HG03196 (cell line): ENCODE data around the gene RPS18.
"Not testable (repeated sequence)": the region's sequence is repeated elsewhere in the genome, so short reads cannot be mapped to it uniquely, and the experiment has no call there.

Experiments
- ATAC-seq: cut with Tn5 transposase; IDR thresholded peaks from one replicate; pipeline ENCODE4 v1.9.1; 2021; ENCODE audit not compliant: unreplicated experiment

Gene RPS18

GRCh38 chr6:33271468-33272274, at the start of gene RPS18, which contains the start of gene VPS52:
Gene RPS18 (plus strand): TSS chr6:33272075. CDS start chr6:33272120, 45 bp downstream.
Gene VPS52 (minus strand): TSS chr6:33271876. CDS start chr6:33271675, 201 bp downstream.
- ATAC-seq: peak; percentile 84

GRCh38 chr6:33226503-33227120, 45.3 kb upstream of the RPS18 start:
- ATAC-seq: not testable (repeated sequence)

GRCh38 chr6:33235221-33235634, 36.6 kb upstream of the RPS18 start:
- ATAC-seq: no peak

GRCh38 chr6:33236328-33236727, 35.5 kb upstream of the RPS18 start:
- no peak for ATAC-seq

- no peak for ATAC-seq
These were observed 35.0 kb upstream of the RPS18 start for GRCh38 chr6:33236852-33237251.

- no peak for ATAC-seq
These were observed 34.1 kb upstream of the RPS18 start for GRCh38 chr6:33237741-33238140.

GRCh38 chr6:33241968-33242367, 29.9 kb upstream of the RPS18 start:
- no peak for ATAC-seq

GRCh38 chr6:33243476-33243875, 28.4 kb upstream of the RPS18 start:
- ATAC-seq: no peak

GRCh38 chr6:33247977-33248642, 23.8 kb upstream of the RPS18 start:
- peak; percentile 49 for ATAC-seq

- ATAC-seq: peak; percentile 4
These were observed 23.3 kb upstream of the RPS18 start for GRCh38 chr6:33248643-33248931.

GRCh38 chr6:33248932-33249731, 22.7 kb upstream of the RPS18 start:
- peak; percentile 88 for ATAC-seq

- peak; percentile 7 for ATAC-seq
These were observed 21.9 kb upstream of the RPS18 start for GRCh38 chr6:33249732-33250630.

GRCh38 chr6:33250731-33251130, 21.1 kb upstream of the RPS18 start:
- ATAC-seq: no peak

- ATAC-seq: no peak
These were observed 20.4 kb upstream of the RPS18 start for GRCh38 chr6:33251395-33252012.

GRCh38 chr6:33252759-33253158, 19.1 kb upstream of the RPS18 start:
- ATAC-seq: no peak

- ATAC-seq: no peak
These were observed 17.3 kb upstream of the RPS18 start for GRCh38 chr6:33254591-33254990.

- no peak for ATAC-seq
These were observed 12.8 kb upstream of the RPS18 start for GRCh38 chr6:33259032-33259431.

- ATAC-seq: not testable (repeated sequence)
These were observed 9.4 kb upstream of the RPS18 start for GRCh38 chr6:33262490-33262889.

- ATAC-seq: no peak
These were observed 7.9 kb upstream of the RPS18 start for GRCh38 chr6:33264015-33264414.

GRCh38 chr6:33271117-33271467, 783 bp upstream of the RPS18 start:
- no peak for ATAC-seq
